ENCODE data around the gene KHDC4. TPM values are rescaled to one million over a fixed set of nuclear protein-coding genes. Genes with fewer than 3 reads are reported as not detected.

Gene KHDC4
- total and polyA plus RNA-seq, 9 of the 15 experiments (the other 6 are each of a cell fraction or from before 2014, with no cell fraction given), result 12.1 to 185 (median 65.6) TPM

DNA sequence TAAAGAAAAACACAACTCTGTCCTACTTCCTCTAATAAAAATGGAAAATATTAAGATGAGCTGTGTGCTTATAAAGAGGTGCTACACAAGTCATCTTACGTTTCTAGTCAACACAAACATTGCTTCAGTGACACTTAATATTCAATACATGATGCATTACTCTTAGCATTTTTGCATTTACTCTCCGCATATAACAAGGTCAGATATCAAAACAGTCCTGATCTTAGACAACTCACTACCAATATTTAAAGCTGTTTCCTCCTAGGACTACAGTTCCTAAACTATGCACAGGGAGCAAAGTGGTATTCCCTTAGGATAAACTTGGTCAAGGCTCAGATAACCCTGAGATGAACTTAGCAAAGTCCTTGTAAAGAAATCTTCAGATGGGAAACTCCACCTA, 35.3 kb downstream of the KHDC4 start:
- CTCF ChIA-PET (ENCODE audit: low intra/inter-chr PET ratio), result no interaction called here
- no peak overlapping the region for H3K4me3 ChIP-seq
- BruUV-seq (replicated peaks), result no TSS peak

More for the DNA sequence above, 35.3 kb downstream of the KHDC4 start:
- POLR2A ChIA-PET, result interaction anchor here (1.2 to 2.0 kb wide), 3 partner anchors 11 to 56 kb away, joined by 3 to 5 read pairs (median 5); no protein-coding TSS in a partner anchor
- Histone ChIP-seq H3K79me2 (ENCODE audit: control insufficient read depth, insufficient read depth, low read length) (no peaks in the 10 kb centered on the region), H4K20me1 (replicated peaks; ENCODE audit: control insufficient read depth, insufficient read depth, low read length) (no peaks in the 10 kb centered on the region), H3K9me3 (replicated peaks; ENCODE audit: control insufficient read depth, insufficient read depth, low read depth, low read length) (no peaks in the 10 kb centered on the region), H3K4me1 (replicated peaks in 1 of 2; ENCODE audit: control insufficient read depth in 2 of 2, insufficient read depth in 2 of 2, low read length in 2 of 2) (peaks cover 3 to 14% of the 10 kb centered on the region in 2 experiments; a peak in 3 of 5 replicates), H3K9me1 (ENCODE audit: control insufficient read depth, insufficient read depth, low read length) (no peaks in the 10 kb centered on the region), H3K4me2 (ENCODE audit: insufficient read depth, low read length) (no peak overlapping the region), H2AFZ (ENCODE audit: low read depth, low read length) (no peak overlapping the region), H3K9ac (ENCODE audit: insufficient read depth in 1 of 2, low read depth in 2 of 2, low read length in 2 of 2) (no peak overlapping the region), H3K27ac (ENCODE audit: extremely low read depth, low read depth, low read length) (no peak overlapping the region), H3K27me3 (ENCODE audit: control insufficient read depth in 2 of 2, insufficient read depth in 2 of 2, low read length in 2 of 2) (no peaks in the 10 kb centered on the region), H3K36me3 (ENCODE audit: control insufficient read depth, insufficient read depth, low read length) (peaks cover 62% of the 10 kb centered on the region)
- FAIRE-seq (no peak), ATAC-seq (no peak), DNase-seq (ENCODE audit: extremely low read depth in 1 of 4, low spot score in 3 of 4) (no peak)
- 97% methylated on average over 2 of the region's 2 CpGs for WGBS (ENCODE audit: insufficient coverage, low coverage, missing lambda C conversion rate)
- intact Hi-C loops (cut with micrococcal nuclease), result no loop called here
- in situ Hi-C loops (cut with MboI), result no loop called here
- TF ChIP-seq POLR2G (IDR thresholded peaks at IDR 0.05; ENCODE audit: low read depth, low read length) (no peak), RBM25 (IDR thresholded peaks at IDR 0.05; ENCODE audit: low read depth, low read length, severe bottlenecking) (no peak), CBX5 (IDR thresholded peaks at IDR 0.05; ENCODE audit: borderline replicate concordance, low read depth) (no peak), STAT5B (CRISPR knock-in tag; IDR thresholded peaks at IDR 0.05) (no peak), HDAC2 (IDR thresholded peaks at IDR 0.05) (no peak), ERF (CRISPR knock-in tag; IDR thresholded peaks at IDR 0.05) (no peak), TBP (optimal IDR thresholded peaks at IDR 0.05; ENCODE audit: low read depth, low read length) (no peak), ZNF232 (CRISPR knock-in tag; IDR thresholded peaks at IDR 0.05) (no peak), ZNF384 (IDR thresholded peaks at IDR 0.05; ENCODE audit: low read depth, low read length) (no peak), ELF4 (CRISPR knock-in tag; IDR thresholded peaks at IDR 0.05) (no peak), HDAC1 (IDR thresholded peaks at IDR 0.05) (no peak), ZNF830 (CRISPR knock-in tag; IDR thresholded peaks at IDR 0.05) (no peak), ZNF780A (CRISPR knock-in tag; IDR thresholded peaks at IDR 0.05) (no peak), BDP1 (IDR thresholded peaks at IDR 0.05; ENCODE audit: insufficient read depth, insufficient read length) (no peak), DNMT1 (IDR thresholded peaks at IDR 0.05) (no peak), TEAD2 (tag; IDR thresholded peaks at IDR 0.05) (no peak)
- TF ChIP-seq, protein P1, sequence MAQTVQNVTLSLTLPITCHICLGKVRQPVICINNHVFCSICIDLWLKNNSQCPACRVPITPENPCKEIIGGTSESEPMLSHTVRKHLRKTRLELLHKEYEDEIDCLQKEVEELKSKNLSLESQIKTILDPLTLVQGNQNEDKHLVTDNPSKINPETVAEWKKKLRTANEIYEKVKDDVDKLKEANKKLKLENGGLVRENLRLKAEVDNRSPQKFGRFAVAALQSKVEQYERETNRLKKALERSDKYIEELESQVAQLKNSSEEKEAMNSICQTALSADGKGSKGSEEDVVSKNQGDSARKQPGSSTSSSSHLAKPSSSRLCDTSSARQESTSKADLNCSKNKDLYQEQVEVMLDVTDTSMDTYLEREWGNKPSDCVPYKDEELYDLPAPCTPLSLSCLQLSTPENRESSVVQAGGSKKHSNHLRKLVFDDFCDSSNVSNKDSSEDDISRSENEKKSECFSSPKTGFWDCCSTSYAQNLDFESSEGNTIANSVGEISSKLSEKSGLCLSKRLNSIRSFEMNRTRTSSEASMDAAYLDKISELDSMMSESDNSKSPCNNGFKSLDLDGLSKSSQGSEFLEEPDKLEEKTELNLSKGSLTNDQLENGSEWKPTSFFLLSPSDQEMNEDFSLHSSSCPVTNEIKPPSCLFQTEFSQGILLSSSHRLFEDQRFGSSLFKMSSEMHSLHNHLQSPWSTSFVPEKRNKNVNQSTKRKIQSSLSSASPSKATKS (CRISPR knock-in tag; IDR thresholded peaks at IDR 0.05), result no peak

Measured in K562 (cell line).